ENCODE results near the gene SLC25A38.
"Not testable (repeated sequence)": the region's sequence is repeated elsewhere in the genome, so short reads cannot be mapped to it uniquely, and the experiment has no call there.

The SLC25A38 gene

GRCh38 chr3:39383045-39383880 is at the start of gene SLC25A38:
SLC25A38 (plus strand) TSS chr3:39383370; CDS start chr3:39383725, 355 bp downstream.
- peak; percentile 90 for DNase-seq

GRCh38 chr3:39333607-39334006 is 49.6 kb upstream of the SLC25A38 start:
- DNase-seq, result no peak

- DNase-seq, result no peak
Observed at GRCh38 chr3:39334205-39334604, 49.0 kb upstream of the SLC25A38 start.

- DNase-seq, result no peak
Observed at GRCh38 chr3:39338201-39338600, 45.0 kb upstream of the SLC25A38 start.

- no peak for DNase-seq
Observed at GRCh38 chr3:39339086-39339485, 44.1 kb upstream of the SLC25A38 start.

GRCh38 chr3:39343076-39343717 is 40.0 kb upstream of the SLC25A38 start:
- no peak for DNase-seq

- no peak for DNase-seq
Observed at GRCh38 chr3:39343760-39344159, 39.4 kb upstream of the SLC25A38 start.

- no peak for DNase-seq
Observed at GRCh38 chr3:39344746-39345344, 38.3 kb upstream of the SLC25A38 start.

GRCh38 chr3:39346785-39347585 is 36.2 kb upstream of the SLC25A38 start:
- DNase-seq, result no peak

- no peak for DNase-seq
Observed at GRCh38 chr3:39347586-39347876, 35.6 kb upstream of the SLC25A38 start.

GRCh38 chr3:39349080-39349479 is 34.1 kb upstream of the SLC25A38 start:
- DNase-seq, result no peak

GRCh38 chr3:39350714-39351113 is 32.5 kb upstream of the SLC25A38 start:
- no peak for DNase-seq

- DNase-seq, result not testable (repeated sequence)
Observed at GRCh38 chr3:39351134-39351533, 32.0 kb upstream of the SLC25A38 start.

GRCh38 chr3:39353168-39353927 is 29.8 kb upstream of the SLC25A38 start:
- not testable (repeated sequence) for DNase-seq

- no peak for DNase-seq
Observed at GRCh38 chr3:39358333-39358732, 24.8 kb upstream of the SLC25A38 start.

- DNase-seq, result peak; percentile 71
Observed at GRCh38 chr3:39361252-39361927, 21.8 kb upstream of the SLC25A38 start.

- no peak for DNase-seq
Observed at GRCh38 chr3:39362192-39362591, 21.0 kb upstream of the SLC25A38 start.

GRCh38 chr3:39362812-39363211 is 20.4 kb upstream of the SLC25A38 start:
- no peak for DNase-seq

GRCh38 chr3:39370450-39370849 is 12.7 kb upstream of the SLC25A38 start:
- DNase-seq, result not testable (repeated sequence)

- no peak for DNase-seq
Observed at GRCh38 chr3:39372833-39373232, 10.3 kb upstream of the SLC25A38 start.

GRCh38 chr3:39376959-39377634 is 6.1 kb upstream of the SLC25A38 start:
- no peak for DNase-seq
